ENCODE data around the gene PSMB2. TPM values are rescaled to one million over a fixed set of nuclear protein-coding genes. Genes with fewer than 3 reads are reported as not detected.

Gene PSMB2
- polyA plus RNA-seq, 1 donor from 2014 or later, result 48.2 TPM

- no peak for TF ChIP-seq CTCF (IDR thresholded peaks at IDR 0.05; ENCODE audit: poor library complexity, severe bottlenecking)
These were observed 48.1 kb downstream of the PSMB2 start (continued) for GRCh38 chr1:35592991-35593769.

- Histone ChIP-seq H3K79me2 (replicated peaks; ENCODE audit: insufficient read depth, low read length) (no peaks in the 10 kb centered on the region), H3K9ac (ENCODE audit: low read length) (no peak overlapping the region), H3K27me3 (ENCODE audit: insufficient read depth, low read depth, low read length) (no peaks in the 10 kb centered on the region), H2AFZ (ENCODE audit: low read depth, low read length) (no peak overlapping the region), H3K9me2 (ENCODE audit: insufficient read depth, low read length) (no peaks in the 10 kb centered on the region), H3F3A (ENCODE audit: insufficient read depth, low read length, poor library complexity, severe bottlenecking) (no peaks in the 10 kb centered on the region), H4K20me1 (ENCODE audit: insufficient read depth) (no peaks in the 10 kb centered on the region), H3K4me2 (ENCODE audit: low read length) (no peak overlapping the region), H3K4me3 (ENCODE audit: low read length) (no peak overlapping the region), H3K27ac (ENCODE audit: low read length) (no peak overlapping the region), H3K9me3 (ENCODE audit: low read length) (no peaks in the 10 kb centered on the region), H3K36me3 (ENCODE audit: insufficient read depth, low read length) (no peaks in the 10 kb centered on the region)
- no peak for TF ChIP-seq POLR2AphosphoS5 (IDR thresholded peaks at IDR 0.05)
These were observed 50.1 kb downstream of the PSMB2 start for GRCh38 chr1:35591211-35591610.

DNA sequence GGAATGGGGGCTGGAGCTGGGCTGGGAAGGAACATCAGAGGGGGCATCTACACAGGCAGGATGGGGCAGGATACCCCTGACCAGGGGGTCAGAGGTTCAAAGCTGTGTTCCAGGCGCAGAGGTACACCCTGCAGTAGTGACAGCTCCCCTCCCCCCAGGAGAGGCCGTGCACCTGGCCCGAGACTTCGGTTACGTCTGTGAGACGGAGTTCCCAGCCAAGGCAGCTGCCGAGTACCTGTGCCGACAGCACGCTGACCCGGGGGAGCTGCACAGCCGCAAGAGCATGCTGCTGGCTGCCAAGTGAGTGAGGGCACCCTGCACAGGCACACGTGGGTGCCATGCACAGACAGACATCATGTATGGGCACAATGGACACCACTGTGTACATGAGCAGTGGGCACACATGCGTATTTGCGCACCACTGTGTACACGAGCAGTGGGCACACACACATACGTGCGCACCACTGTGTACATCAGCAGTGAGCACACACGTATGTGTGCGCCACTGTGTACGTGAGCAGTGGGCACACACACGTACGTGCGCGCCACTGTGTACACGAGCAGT lies 50.8 kb downstream of the PSMB2 start:
- H3K27ac ChIP-seq (ENCODE audit: low read length), result no peak overlapping the region
- TF ChIP-seq EZH2 (IDR thresholded peaks at IDR 0.05; ENCODE audit: borderline replicate concordance, insufficient read depth, low read length, poor library complexity, severe bottlenecking) (no peak), SMC3 (conservative IDR thresholded peaks at IDR 0.05; ENCODE audit: poor library complexity) (no peak)
- no peak overlapping the region for H3K9ac ChIP-seq (ENCODE audit: low read length)
- H3F3A ChIP-seq (ENCODE audit: insufficient read depth, low read length, poor library complexity, severe bottlenecking), result no peaks in the 10 kb centered on the region
- H3K9me3 ChIP-seq (ENCODE audit: low read length), result no peaks in the 10 kb centered on the region
- no peaks in the 10 kb centered on the region for H4K20me1 ChIP-seq (ENCODE audit: insufficient read depth)
- H2AFZ ChIP-seq (ENCODE audit: low read depth, low read length), result no peak overlapping the region
- no peaks in the 10 kb centered on the region for H3K79me2 ChIP-seq (replicated peaks; ENCODE audit: insufficient read depth, low read length)
- no peaks in the 10 kb centered on the region for H3K9me2 ChIP-seq (ENCODE audit: insufficient read depth, low read length)
- no peak overlapping the region for H3K4me3 ChIP-seq (ENCODE audit: low read length)
- no peak overlapping the region for H3K4me2 ChIP-seq (ENCODE audit: low read length)
- no peaks in the 10 kb centered on the region for H3K36me3 ChIP-seq (ENCODE audit: insufficient read depth, low read length)
- no peaks in the 10 kb centered on the region for H3K27me3 ChIP-seq (ENCODE audit: insufficient read depth, low read depth, low read length)

DNA sequence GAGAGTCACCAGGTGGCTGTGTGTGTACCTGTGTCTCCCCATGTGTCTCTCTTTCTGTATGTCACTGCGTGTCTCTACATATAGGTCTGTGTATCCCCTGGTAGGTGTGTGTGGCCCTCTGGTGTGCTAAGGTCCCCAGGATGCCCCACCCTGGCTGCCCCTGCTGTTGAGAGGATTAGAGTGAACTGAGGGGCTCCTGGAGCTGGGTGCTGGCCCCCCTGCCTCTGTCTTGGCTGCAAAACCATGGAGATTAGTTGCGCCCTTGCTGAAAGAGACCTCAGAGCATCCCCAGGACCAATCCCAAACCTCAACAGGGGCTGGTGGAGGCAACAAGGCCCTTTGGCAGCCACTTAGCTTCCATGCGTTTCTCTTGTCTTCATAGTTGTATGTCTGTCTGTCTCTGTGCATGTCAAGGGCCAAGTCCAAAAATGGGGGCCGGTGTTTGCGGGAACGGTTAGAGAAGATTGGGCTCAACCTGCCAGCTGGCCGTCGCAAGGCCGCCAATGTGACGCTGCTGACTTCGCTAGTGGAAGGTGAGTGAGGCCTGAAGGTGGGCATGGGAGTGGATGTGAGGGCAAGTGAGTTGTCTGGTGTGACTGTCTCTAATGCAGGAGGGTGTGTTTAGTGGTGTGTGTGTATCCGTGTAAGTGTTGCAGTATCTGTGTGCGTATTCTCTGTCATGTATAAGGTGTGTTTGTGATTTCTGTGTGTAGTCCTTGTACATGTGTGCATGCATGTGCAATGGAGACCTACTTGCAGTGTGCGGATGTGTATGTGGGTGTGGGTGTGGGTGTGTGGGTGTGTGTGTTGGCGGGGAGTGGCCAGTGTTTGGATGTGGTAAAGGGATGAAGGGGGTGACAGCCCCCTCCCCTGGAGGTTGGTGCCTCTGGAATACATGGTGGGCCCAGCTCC lies 51.6 kb downstream of the PSMB2 start:
- no peak overlapping the region for H3K4me3 ChIP-seq (ENCODE audit: low read length)
- H3K9me2 ChIP-seq (ENCODE audit: insufficient read depth, low read length), result no peaks in the 10 kb centered on the region
- no peaks in the 10 kb centered on the region for H3K9me3 ChIP-seq (ENCODE audit: low read length)
- no peaks in the 10 kb centered on the region for H3K27me3 ChIP-seq (ENCODE audit: insufficient read depth, low read depth, low read length)
- H3K9ac ChIP-seq (ENCODE audit: low read length), result no peak overlapping the region
- no peak overlapping the region for H3K4me2 ChIP-seq (ENCODE audit: low read length)
- H3K79me2 ChIP-seq (replicated peaks; ENCODE audit: insufficient read depth, low read length), result no peaks in the 10 kb centered on the region
- H3K27ac ChIP-seq (ENCODE audit: low read length), result no peak overlapping the region
- H4K20me1 ChIP-seq (ENCODE audit: insufficient read depth), result no peaks in the 10 kb centered on the region
- H3K36me3 ChIP-seq (ENCODE audit: insufficient read depth, low read length), result no peaks in the 10 kb centered on the region
- H3F3A ChIP-seq (ENCODE audit: insufficient read depth, low read length, poor library complexity, severe bottlenecking), result no peaks in the 10 kb centered on the region
- H2AFZ ChIP-seq (ENCODE audit: low read depth, low read length), result no peak overlapping the region
- TF ChIP-seq TAF1 (IDR thresholded peaks at IDR 0.05; ENCODE audit: low read depth) (no peak), REST (IDR thresholded peaks at IDR 0.05; ENCODE audit: borderline replicate concordance) (no peak), CTCF (IDR thresholded peaks at IDR 0.05; ENCODE audit: poor library complexity, severe bottlenecking) (no peak), MXI1 (conservative IDR thresholded peaks at IDR 0.05; ENCODE audit: poor library complexity, severe bottlenecking) (no peak), SMC3 (conservative IDR thresholded peaks at IDR 0.05; ENCODE audit: poor library complexity) (no peak), POLR2AphosphoS5 (IDR thresholded peaks at IDR 0.05) (no peak), RAD21 (conservative IDR thresholded peaks at IDR 0.05) (no peak), EP300 (conservative IDR thresholded peaks at IDR 0.05; ENCODE audit: poor library complexity, severe bottlenecking) (no peak), EZH2 (IDR thresholded peaks at IDR 0.05; ENCODE audit: borderline replicate concordance, insufficient read depth, low read length, poor library complexity, severe bottlenecking) (no peak)

Measured in neural cell (in vitro differentiated cells).